Urinary bladder (tissue), 4 donors: ENCODE measurements around the gene RTP3. TPM values are rescaled to one million over a fixed set of nuclear protein-coding genes. Genes with fewer than 3 reads are reported as not detected.
"Not testable (repeated sequence)": the region's sequence is repeated elsewhere in the genome, so short reads cannot be mapped to it uniquely, and the experiment has no call there.

Experiments
- DNase-seq: peaks from one replicate; pipeline ENCODE4 v3.0.0-alpha.2; 2015; ENCODE audit errors: extremely low spot score
- H3K27ac ChIP-seq: one replicate; pipeline ENCODE4 v1.5.1; 2013; ENCODE audit warnings: low read depth, mild to moderate bottlenecking, moderate library complexity
- H3K36me3 ChIP-seq: one replicate; pipeline ENCODE4 v1.6.1; 2013; ENCODE audit warnings: mild to moderate bottlenecking, moderate library complexity; ENCODE audit not compliant: insufficient read depth
- H3K4me1 ChIP-seq: one replicate; pipeline ENCODE4 v1.6.1; 2013; ENCODE audit warnings: mild to moderate bottlenecking, moderate library complexity; ENCODE audit not compliant: insufficient read depth
- H3K4me3 ChIP-seq: one replicate; pipeline ENCODE4 v1.5.1; 2013; ENCODE audit warnings: low read depth, low read length
- WGBS: extraction: QIAGEN DNeasy Blood & Tissue Kit; methylation state at CpG from one replicate; pipeline ENCODE4 v1.1.7; 2013; 5-methylcytosine and 5-hydroxymethylcytosine counted together
- polyA plus RNA-seq: library from polyadenylated mRNA; stranded (reverse); fragments of 200-250 nt; gene quantifications from one replicate; pipeline ENCODE4 v1.2.3, GENCODE V29; 2013
- total RNA-seq: library from RNA; depleted of rRNA; stranded (reverse); fragments of >200 nt; gene quantifications from one replicate; pipeline ENCODE4 v1.2.3, GENCODE V29; 2014
- donor health status: healthy with polysubstance abuse.
- donor health status: healthy.

RTP3 gene
- total and polyA plus RNA-seq, 2 donors = not detected

DNA sequence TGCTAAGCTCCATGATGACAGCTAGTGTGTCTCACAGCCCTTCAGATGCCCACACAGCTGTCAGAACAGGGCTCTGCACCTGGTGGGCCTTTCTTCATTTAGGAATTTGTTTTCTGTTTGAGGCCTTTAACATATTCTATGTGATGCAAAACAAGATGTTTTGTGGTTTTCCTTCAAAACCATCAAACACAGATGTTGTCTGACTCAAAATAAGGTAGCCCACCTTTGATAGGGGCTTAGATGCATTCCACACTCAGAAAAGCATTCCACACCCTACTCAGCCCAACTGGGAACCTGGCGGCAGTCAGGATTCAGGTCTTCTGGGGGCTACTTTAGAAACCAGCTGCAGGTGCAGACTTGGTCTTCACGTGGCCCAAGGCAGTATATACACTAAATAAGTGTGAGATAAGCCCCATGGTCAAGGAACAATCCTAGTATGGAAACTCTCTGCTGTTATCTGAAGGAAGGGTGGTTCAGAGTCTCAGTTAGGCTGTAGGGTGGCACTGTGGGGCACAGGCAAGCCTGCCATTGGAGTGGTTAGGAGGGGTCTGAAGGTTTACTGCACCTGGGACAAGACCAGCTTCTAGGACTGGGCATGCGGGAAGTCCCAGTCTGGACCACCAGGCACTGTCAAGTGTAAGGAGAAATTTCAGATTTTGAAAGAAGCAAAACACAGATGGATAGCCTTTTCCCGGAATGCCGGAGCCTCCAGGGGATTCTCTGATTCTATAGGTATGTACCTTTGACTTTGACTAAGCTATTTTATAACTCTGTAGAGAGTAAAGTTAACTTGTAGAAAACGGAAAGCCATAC is 48.2 kb downstream of the RTP3 start:
- no peak for DNase-seq
- 87% methylated on average over 6 of the region's 6 CpGs for WGBS
- H3K36me3 ChIP-seq = no peaks in the 10 kb centered on the region
- no peak overlapping the region for H3K27ac ChIP-seq
- H3K4me3 ChIP-seq = no peak overlapping the region
- H3K4me1 ChIP-seq = peaks cover 1% of the 10 kb centered on the region

DNA sequence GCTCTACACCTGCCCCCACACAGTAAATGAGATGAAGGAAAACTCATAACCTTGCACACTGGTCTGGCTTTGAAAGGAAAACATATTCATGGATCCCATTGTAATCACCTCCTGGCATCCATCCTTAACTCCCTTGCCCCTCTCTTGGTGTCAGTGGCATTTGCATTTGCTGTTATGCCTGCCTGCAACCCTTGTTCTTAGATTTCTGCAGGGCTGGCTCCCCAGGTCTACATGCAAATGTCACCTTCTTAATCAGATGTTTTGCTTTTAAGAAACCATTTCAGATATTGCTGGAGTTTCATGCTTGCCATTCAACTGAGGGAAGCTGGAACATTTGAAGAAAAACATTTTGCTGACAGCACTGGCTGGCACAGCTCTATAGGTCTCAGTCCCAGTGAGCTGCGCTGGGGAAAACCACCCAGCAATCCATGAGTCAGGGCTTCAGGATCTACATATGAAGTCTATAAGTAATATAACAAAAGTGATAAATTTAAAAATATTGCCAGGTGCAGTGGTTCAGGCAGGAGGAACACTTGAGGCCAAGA is 49.2 kb downstream of the RTP3 start:
- no peak for DNase-seq
- Histone ChIP-seq H3K36me3 (no peaks in the 10 kb centered on the region), H3K4me1 (peaks cover 1% of the 10 kb centered on the region), H3K4me3 (no peak overlapping the region), H3K27ac (no peak overlapping the region)
- 85% methylated on average over 1 of the region's 1 CpG for WGBS

DNA sequence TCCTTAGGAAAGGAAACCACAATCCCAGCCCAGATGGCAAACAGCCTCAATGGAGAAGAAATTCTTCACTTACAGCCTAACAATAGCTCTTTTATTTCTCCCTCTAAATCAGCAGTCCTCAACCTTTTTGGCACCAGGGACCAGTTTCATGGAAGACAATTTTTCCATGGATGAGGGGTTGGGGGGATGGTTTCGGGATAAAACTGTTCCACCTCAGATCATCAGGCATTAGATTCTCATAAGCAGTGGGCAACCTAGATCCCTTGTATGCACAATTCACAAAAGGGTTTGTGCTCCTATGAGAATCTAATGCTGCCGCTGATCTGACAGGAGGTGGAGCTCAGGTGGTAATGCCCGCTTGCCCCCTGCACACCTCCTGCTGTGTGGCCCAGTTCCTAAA is 50.8 kb downstream of the RTP3 start:
- 93% methylated on average over 3 of the region's 3 CpGs for WGBS
- not testable (repeated sequence) for DNase-seq, H3K4me3 ChIP-seq, H3K4me1 ChIP-seq, H3K27ac ChIP-seq, H3K36me3 ChIP-seq

DNA sequence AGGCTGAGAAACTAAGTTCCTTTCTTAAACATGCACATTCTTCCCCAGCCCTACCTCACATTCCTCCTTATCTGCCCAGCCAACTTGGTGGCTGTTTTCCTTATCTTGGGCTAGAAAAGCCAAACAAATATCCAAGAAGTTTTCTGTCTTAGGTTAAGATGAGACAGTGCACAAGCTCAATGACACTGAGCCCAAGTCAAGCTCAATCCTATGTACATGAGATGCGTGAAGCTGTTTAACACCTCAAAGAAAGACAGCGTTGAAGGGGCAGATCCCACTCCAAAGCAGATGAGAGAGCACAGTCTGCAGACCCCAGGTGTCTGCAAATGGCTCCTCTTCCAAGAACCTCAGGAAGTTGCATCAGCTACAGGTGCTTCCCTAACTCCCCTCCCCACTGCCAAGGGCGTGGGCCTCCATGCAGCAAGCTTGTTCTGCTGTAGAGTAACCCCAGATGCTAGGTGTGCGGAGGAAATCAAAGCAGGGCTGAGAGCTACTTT is 51.7 kb downstream of the RTP3 start:
- DNase-seq = no peak
- WGBS = 64% methylated on average over 4 of the region's 4 CpGs
- no peaks in the 10 kb centered on the region for H3K36me3 ChIP-seq

DNA sequence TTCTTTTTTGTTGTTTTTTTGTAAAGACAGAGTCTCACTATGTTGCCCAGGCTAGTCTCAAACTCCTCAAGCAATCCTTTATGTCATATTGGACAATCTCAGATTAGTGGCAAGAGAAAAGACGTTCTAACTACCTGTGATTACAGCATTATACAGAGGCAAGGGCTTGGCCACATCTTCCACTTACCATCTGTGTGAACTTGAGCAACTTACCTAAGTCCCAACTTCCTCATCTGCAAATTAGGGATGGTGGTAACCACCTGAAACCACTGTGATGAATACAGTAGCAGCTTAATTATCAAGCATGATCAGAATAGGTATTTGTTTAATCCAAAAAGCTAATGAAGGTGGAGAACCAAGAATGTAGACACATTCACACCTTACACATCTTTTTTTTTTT is 52.2 kb downstream of the RTP3 start:
- Histone ChIP-seq H3K4me1 (no peaks in the 10 kb centered on the region), H3K4me3 (no peak overlapping the region), H3K36me3 (no peaks in the 10 kb centered on the region), H3K27ac (no peak overlapping the region)
- DNase-seq = no peak
- 78% methylated on average over 1 of the region's 1 CpG for WGBS

More for the DNA sequence above, 51.7 kb downstream of the RTP3 start:
- Histone ChIP-seq H3K4me1 (no peaks in the 10 kb centered on the region), H3K27ac (no peak overlapping the region), H3K4me3 (no peak overlapping the region)

Other genes starting within 250 kb of the RTP3 start
- 3.3 TPM for gene CCR2, start 143.9 kb upstream of the RTP3 start, total RNA-seq
- gene CCR2, start 143.9 kb upstream of the RTP3 start, polyA plus RNA-seq = 2.1 TPM
- 1.4 TPM for gene CCR5, start 127.0 kb upstream of the RTP3 start, total RNA-seq
- 1.0 TPM for gene CCR5, start 127.0 kb upstream of the RTP3 start, polyA plus RNA-seq
- gene CCRL2, start 90.7 kb upstream of the RTP3 start, total RNA-seq = 2.5 TPM
- gene CCRL2, start 90.7 kb upstream of the RTP3 start, polyA plus RNA-seq = 1.6 TPM
- 3.3 TPM for gene LTF, start 33.1 kb upstream of the RTP3 start, total RNA-seq
- gene LTF, start 33.1 kb upstream of the RTP3 start, polyA plus RNA-seq = 0.66 TPM
- gene LRRC2, start 68.3 kb downstream of the RTP3 start, total RNA-seq = 4.3 TPM
- gene LRRC2, start 68.3 kb downstream of the RTP3 start, polyA plus RNA-seq = 4.2 TPM
- gene FAM240A, start 114.5 kb downstream of the RTP3 start, total RNA-seq = not detected
- not detected for gene FAM240A, start 114.5 kb downstream of the RTP3 start, polyA plus RNA-seq
- gene ALS2CL, start 195.7 kb downstream of the RTP3 start, total RNA-seq = 10.4 TPM
- 10.6 TPM for gene ALS2CL, start 195.7 kb downstream of the RTP3 start, polyA plus RNA-seq
- 0.26 TPM for gene TMIE, start 203.4 kb downstream of the RTP3 start, total RNA-seq
- gene TMIE, start 203.4 kb downstream of the RTP3 start, polyA plus RNA-seq = 1.0 TPM
- 0.26 TPM for gene PRSS50, start 219.9 kb downstream of the RTP3 start, total RNA-seq
- 0.10 TPM for gene PRSS50, start 219.9 kb downstream of the RTP3 start, polyA plus RNA-seq